Left renal pelvis (tissue), 4 donors: ENCODE measurements around the gene HS3ST6. TPM values are rescaled to one million over a fixed set of nuclear protein-coding genes. Genes with fewer than 3 reads are reported as not detected.
"Not testable (repeated sequence)": the region's sequence is repeated elsewhere in the genome, so short reads cannot be mapped to it uniquely, and the experiment has no call there.

ENCODE experiments used
- DNase-seq, 4 donors: peaks; one replicate each; pipeline ENCODE4 v3.0.0-alpha.2; 2013; ENCODE audit warnings: low read depth in 4 of 4, low spot score in 3 of 4
- polyA plus RNA-seq, 4 donors: library from polyadenylated mRNA; unstranded; fragments of 120-200 nt; gene quantifications; one replicate each; pipeline ENCODE4 v1.2.1, GENCODE V29; 2013; ENCODE audit not compliant: insufficient read length in 4 of 4

The HS3ST6 gene
- polyA plus RNA-seq, 4 donors = 0.27 to 0.63 (median 0.42) TPM; not detected in 1

- DNase-seq = peak; percentile 61 to 70 (median 67)
Observed at GRCh38 chr16:1929578-1930337, 11.5 kb upstream of the HS3ST6 start.

DNA sequence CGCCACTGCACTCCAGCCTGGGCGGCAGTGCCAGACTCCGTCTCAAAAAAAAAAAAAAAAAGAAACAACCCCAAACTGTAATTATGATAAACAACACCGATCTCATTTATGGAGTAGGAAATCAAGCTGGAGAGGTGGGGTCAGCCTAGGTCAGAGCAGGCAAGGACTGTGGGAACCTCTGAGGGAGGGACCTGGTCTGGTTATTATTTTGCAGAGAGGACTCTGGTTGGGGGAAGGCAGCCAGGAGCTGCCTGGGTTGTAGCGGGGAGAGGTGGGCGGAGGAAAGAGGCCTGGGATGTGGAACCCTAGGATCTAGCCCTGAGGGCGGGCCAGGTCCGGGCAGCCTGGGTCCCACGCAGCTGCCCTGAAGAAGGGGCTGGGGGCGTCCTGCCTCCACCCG is 10.9 kb upstream of the HS3ST6 start:
- no peak for DNase-seq

DNA sequence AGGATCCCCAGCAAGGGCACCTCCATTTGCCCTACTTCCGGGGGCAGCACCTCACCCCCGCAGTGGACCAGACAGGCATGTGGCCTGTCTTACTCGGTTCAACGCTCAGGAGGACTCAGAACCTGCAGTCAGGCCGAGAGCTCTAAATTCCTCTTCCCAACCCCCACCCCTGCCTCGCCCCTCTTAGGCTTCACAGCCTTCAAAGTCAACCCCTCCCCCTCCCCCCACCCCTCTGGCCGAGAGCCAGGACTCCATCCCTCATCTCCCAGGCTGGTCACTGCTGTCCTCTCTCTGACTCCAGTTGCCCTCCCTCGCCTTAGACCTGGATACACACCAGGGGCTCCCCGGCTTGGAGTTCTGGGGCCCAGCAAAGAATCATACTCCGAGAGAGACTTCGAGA is 8.1 kb upstream of the HS3ST6 start:
- DNase-seq = no peak

DNA sequence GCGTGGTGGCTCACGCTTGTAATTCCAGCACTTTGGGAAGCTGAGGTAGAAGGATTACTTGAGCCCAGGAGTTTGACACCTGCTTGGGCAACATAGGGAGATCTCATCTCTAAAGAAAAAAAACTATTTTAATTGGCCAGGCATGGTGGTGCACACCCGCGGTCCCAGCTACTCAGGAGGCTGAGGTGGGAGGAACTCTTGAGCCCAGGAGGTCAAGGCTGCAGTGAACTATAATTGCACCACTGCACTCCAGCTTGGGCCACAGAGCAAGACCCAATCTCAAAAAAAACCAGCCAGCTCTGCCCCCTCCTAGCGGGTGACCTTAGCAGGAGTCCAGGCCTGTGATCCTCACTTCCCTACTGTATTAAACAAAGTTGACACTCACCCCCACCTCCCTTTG is 5.9 kb upstream of the HS3ST6 start:
- no peak for DNase-seq

GRCh38 chr16:1923299-1924034 is 5.3 kb upstream of the HS3ST6 start:
- DNase-seq = no peak

DNA sequence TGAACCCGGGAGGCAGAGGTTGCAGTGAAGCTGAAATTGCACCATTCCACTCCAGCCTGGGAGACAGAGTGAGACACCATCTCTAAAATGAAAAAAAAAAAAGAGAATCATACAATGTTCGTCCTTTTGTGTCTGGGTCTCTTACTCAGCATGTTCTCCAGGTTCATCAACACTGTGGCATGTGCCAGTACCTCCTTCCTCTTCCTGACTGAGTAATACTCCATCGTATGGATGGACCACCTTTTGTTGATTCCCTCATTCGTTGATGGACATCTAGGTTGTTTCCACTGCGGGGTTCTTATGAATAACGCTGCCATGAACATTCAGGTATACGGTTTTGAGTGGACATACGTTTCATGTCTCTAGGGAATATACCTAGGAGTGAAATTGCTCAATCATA is 4.1 kb upstream of the HS3ST6 start:
- no peak for DNase-seq

DNA sequence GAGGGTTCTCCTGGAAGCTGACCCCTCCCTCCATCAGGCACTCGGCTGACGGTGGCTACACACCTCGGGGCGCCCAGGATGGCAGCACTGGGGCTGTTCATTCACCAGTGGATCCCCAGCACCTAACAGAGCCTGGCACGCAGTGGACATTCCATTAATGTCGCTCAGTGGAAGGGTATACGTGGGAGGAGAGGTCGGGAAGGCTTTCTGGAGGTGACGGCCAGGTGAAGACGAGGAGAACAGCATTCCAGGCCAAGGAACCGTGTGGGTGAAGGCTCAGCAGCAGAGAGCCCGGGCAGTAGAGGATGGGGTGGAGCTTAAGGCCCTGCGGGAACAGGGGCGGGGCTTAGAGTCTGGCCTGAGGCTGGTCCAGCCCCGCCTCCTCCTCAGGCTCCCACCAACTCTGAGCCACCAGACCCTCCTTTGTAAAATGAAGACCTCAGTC is 2.5 kb upstream of the HS3ST6 start:
- no peak for DNase-seq

DNA sequence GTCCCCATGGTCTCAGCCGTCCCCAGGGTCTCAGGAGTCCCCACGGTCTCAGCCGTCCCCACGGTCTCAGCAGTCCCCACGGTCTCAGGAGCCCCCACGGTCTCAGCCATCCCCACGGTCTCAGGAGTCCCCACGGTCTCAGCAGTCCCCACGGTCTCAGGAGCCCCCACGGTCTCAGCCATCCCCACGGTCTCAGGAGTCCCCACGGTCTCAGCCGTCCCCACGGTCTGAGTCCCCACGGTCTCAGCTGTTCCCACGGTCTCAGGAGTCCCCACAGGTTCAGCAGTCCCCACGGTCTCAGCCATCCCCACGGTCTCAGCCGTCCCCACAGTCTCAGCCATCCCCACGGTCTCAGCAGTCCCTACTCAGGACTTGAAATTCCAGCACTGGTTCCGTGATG is 1.9 kb upstream of the HS3ST6 start:
- DNase-seq = not testable (repeated sequence)

- DNase-seq = no peak
Observed at GRCh38 chr16:1919327-1919998, 1.2 kb upstream of the HS3ST6 start.

- DNase-seq = no peak
Observed at GRCh38 chr16:1917665-1918350, 407 bp downstream of the HS3ST6 start.

GRCh38 chr16:1917056-1917664 is 1.1 kb downstream of the HS3ST6 start:
- DNase-seq = no peak

- DNase-seq = no peak
Observed at GRCh38 chr16:1916640-1916990, 1.6 kb downstream of the HS3ST6 start.

GRCh38 chr16:1915732-1916639 is 2.2 kb downstream of the HS3ST6 start:
- DNase-seq = no peak

DNA sequence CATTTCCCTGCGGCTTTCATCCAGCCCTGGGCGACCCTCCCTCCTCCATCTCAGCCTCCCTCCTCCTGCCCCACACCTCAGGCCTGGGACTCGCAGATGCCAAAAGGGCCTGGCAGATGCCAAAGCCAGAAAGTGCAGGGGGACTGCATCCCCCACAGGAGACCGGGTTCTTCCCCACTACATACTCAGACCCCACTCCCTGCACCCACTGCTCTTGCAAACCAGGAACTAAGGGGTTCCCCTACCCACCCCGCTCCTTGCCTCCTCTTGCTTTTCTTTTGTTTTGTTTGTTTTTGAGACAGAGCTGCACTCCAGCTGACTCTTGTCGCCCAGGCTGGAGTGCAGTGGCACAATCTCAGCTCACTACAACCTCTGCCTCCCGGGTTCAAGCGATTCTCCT is 3.2 kb downstream of the HS3ST6 start:
- no peak for DNase-seq

GRCh38 chr16:1914084-1914608 is 4.1 kb downstream of the HS3ST6 start:
- no peak for DNase-seq

DNA sequence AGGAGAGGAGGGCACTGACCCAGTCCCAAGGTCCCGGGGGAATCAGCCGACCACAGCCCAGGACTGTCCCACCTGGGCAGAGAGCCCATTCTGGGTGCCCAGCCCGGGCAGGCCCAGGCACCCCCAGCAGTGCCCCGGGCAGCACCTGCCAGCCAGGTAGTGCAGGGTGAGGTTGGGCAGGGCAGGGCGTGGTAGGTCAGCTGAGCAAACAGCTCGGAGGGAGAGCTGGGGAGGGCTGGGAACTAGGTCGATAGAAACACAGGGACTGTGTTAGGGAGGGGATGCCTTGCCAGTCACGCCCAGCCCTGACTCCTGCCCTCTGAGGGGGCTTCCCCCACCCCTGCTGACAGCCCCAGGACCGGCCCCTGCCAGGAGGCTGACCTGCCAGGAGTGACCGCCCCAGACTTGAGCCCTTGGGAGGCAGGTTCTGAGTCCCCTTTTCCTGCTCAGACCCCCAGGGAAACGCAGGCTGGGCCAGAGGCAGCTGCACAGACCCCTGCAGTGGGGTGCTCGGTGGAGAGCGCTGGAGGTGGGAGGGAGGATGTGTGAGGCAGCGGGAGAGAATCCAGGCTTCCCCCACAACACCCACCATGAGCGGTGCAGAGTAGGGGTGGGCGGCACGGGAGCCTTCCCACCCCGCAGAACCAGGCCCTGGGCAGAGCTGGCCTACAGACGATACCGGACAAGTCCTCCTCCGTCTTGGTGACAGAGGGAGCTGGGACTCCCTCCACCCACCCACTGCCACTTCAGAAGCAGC is 4.7 kb downstream of the HS3ST6 start:
- no peak for DNase-seq

DNA sequence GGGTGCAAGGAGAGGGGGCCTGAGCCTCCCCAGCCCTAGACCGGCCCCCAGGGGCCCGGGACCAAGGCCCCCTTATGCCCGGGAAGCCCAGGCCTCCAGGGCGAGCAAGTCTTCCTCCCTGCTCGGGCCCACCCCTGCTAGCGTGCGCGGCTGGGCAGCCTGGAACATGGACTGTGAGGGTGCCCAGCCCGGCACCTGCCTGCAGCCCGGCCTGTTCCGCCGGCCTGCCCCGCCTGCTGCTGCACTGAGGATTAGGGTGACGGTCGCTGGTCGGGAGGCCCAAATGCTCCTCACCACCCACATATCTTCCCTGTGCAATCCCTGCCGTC is 6.0 kb downstream of the HS3ST6 start:
- DNase-seq = no peak

DNA sequence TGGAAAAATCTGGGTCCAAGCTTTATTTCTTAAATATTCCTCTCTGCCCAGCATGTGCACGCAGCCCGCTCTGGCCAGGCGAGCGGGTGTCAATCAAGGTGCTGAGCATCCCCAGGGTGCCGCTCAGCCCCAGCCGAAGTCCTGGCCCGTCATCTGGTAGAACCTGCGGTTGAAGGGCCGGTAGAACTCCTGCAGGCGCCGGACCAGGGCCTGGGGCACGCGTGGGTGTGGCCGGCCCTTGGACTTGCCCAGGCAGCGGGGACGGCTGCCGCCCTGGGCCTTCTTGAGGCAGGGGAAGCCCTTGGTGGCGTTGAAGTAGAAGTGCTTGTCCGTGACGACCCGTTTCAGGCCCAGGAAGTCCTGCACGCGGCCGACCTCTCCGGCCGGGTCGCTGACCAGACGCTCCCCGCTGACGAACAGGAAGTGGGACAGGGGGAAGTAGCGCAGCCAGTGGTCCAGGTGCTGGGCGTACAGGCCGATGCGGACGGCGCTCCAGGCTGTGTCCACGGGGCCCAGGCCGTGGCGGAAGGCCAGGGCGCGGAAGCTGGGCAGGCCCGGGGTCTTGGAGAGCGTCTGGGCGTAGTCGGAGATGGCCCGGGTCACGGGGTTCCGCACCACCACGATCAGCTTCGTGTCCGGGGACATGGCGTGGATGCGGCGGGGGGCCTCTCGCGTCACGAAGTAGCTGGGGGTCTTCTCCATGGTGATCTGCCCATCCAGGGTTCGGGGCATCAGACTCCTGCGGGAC is 6.6 kb downstream of the HS3ST6 start:
- DNase-seq = no peak
